IMR-90 (cell line): ENCODE results near the gene PLCB3. TPM values are rescaled to one million over a fixed set of nuclear protein-coding genes. Genes with fewer than 3 reads are reported as not detected.

ENCODE experiments used
- ATAC-seq: fragments of 200-7000 bp; cut with Tn5 transposase; 2 replicates; pipeline ENCODE4 v1.9.1; 2020; ENCODE audit warnings: low read depth, mild to moderate bottlenecking, moderate library complexity
- BruUV-seq: library from RNA; stranded (reverse); fragments of 400-500 nt; replicated peaks from 2 replicates; lab custom pipeline; 2021; lab: Mats Ljungman, UMichigan
- CTCF ChIA-PET: fragments of 300-600 bp; formaldehyde crosslinking; extraction: SDS; loops from one replicate; lab custom pipeline; 2021; ENCODE audit warnings: antibody characterized with exemption; lab: Yijun Ruan, JAX
- POLR2A ChIA-PET: fragments of 300-600 bp; sonication (Branson Sonifier 250); formaldehyde crosslinking; loops from one replicate; lab custom pipeline; 2022; ENCODE audit warnings: antibody characterized with exemption; ENCODE audit not compliant: unreplicated experiment; lab: Charles Lee
- DNase-seq: peaks from one replicate; pipeline ENCODE4 v3.0.0; 2013
- H2AFZ ChIP-seq: replicated peaks from 2 replicates; pipeline ENCODE3; 2013; ENCODE audit warnings: low read length, mild to moderate bottlenecking; ENCODE audit not compliant: poor library complexity
- H2AK5ac ChIP-seq: 2 replicates; pipeline ENCODE4 v1.6.1; 2013; ENCODE audit warnings: low read depth, low read length, inconsistent platforms
- H2AK9ac ChIP-seq: replicated peaks from 2 replicates; pipeline ENCODE3; 2013; ENCODE audit warnings: mild to moderate bottlenecking, low read depth, low read length, moderate library complexity; ENCODE audit not compliant: poor library complexity
- H2BK120ac ChIP-seq: 2 replicates; pipeline ENCODE4 v1.6.1; 2013; ENCODE audit warnings: low read depth, low read length, inconsistent platforms
- H2BK15ac ChIP-seq: 3 replicates; pipeline ENCODE4 v1.6.1; 2013; ENCODE audit warnings: low read depth, low read length, inconsistent platforms
- H2BK20ac ChIP-seq: 2 replicates; pipeline ENCODE4 v1.6.1; 2013; ENCODE audit warnings: low read depth, mild to moderate bottlenecking, inconsistent platforms, low read length, moderate library complexity
- H2BK5ac ChIP-seq: 2 replicates; pipeline ENCODE4 v1.6.1; 2013; ENCODE audit warnings: mild to moderate bottlenecking, low read depth, low read length, inconsistent platforms; ENCODE audit not compliant: poor library complexity, severe bottlenecking
- H3K14ac ChIP-seq: replicated peaks from 2 replicates; pipeline ENCODE4 v1.6.1; 2013; ENCODE audit warnings: low read depth, low read length, inconsistent platforms
- H3K18ac ChIP-seq: 2 replicates; pipeline ENCODE4 v1.6.1; 2013; ENCODE audit warnings: low read depth, low read length, control low read depth
- H3K23ac ChIP-seq: 2 replicates; pipeline ENCODE4 v1.6.1; 2013; ENCODE audit warnings: low read depth, low read length, inconsistent platforms
- H3K27ac ChIP-seq: 2 replicates; pipeline ENCODE4 v1.5.1; 2013; ENCODE audit warnings: mild to moderate bottlenecking, control low read depth, low read length; ENCODE audit not compliant: insufficient read depth
- H3K27me3 ChIP-seq: 2 replicates; pipeline ENCODE4 v1.6.1; 2013; ENCODE audit warnings: low read length; ENCODE audit not compliant: control insufficient read depth, insufficient read depth
- H3K36me3 ChIP-seq: 2 replicates; pipeline ENCODE4 v1.6.1; 2013; ENCODE audit warnings: low read length, mixed read lengths; ENCODE audit not compliant: control insufficient read depth, insufficient read depth
- H3K4ac ChIP-seq: 2 replicates; pipeline ENCODE4 v1.6.1; 2013; ENCODE audit warnings: low read depth, low read length, inconsistent platforms
- H3K4me1 ChIP-seq: 2 replicates; pipeline ENCODE4 v1.6.1; 2013; ENCODE audit warnings: low read length, mixed read lengths; ENCODE audit not compliant: control insufficient read depth, insufficient read depth
- H3K4me2 ChIP-seq: 2 replicates; pipeline ENCODE4 v1.6.1; 2013; ENCODE audit warnings: low read depth, mild to moderate bottlenecking, control low read depth, low read length, moderate library complexity
- H3K4me3 ChIP-seq: 2 replicates; pipeline ENCODE4 v1.5.1; 2013; ENCODE audit warnings: low read depth, mild to moderate bottlenecking, control low read depth, low read length, moderate library complexity; ENCODE audit not compliant: insufficient read depth
- H3K56ac ChIP-seq: 2 replicates; pipeline ENCODE4 v1.6.1; 2013; ENCODE audit warnings: low read length, inconsistent platforms; ENCODE audit not compliant: insufficient read depth; ENCODE audit errors: extremely low read depth
- H3K79me1 ChIP-seq, 2 experiments: 2 replicates each; pipeline ENCODE4 v1.6.1; 2013; ENCODE audit warnings: low read length in 2 of 2, inconsistent platforms in 1 of 2, low read depth in 1 of 2
- H3K9ac ChIP-seq: 2 replicates; pipeline ENCODE4 v1.6.1; 2013; ENCODE audit warnings: low read depth, low read length, control low read depth
- H3K9me1 ChIP-seq: 2 replicates; pipeline ENCODE4 v1.6.1; 2013; ENCODE audit warnings: low read length, inconsistent platforms; ENCODE audit not compliant: insufficient read depth
- H3K9me3 ChIP-seq: 2 replicates; pipeline ENCODE4 v1.6.1; 2013; ENCODE audit warnings: low read length; ENCODE audit not compliant: control insufficient read depth, insufficient read depth
- H4K20me1 ChIP-seq: 2 replicates; pipeline ENCODE4 v1.6.1; 2013; ENCODE audit warnings: low read length, inconsistent platforms; ENCODE audit not compliant: insufficient read depth
- H4K5ac ChIP-seq: 2 replicates; pipeline ENCODE4 v1.6.1; 2013; ENCODE audit warnings: mild to moderate bottlenecking, low read depth, low read length, control low read depth
- H4K8ac ChIP-seq, 2 experiments: 2 replicates each; pipeline ENCODE4 v1.6.1; 2013; ENCODE audit warnings: low read depth in 2 of 2, low read length in 2 of 2, control low read depth in 1 of 2, inconsistent platforms in 1 of 2
- H4K91ac ChIP-seq: 2 replicates; pipeline ENCODE4 v1.6.1; 2013; ENCODE audit warnings: low read depth, low read length, inconsistent platforms; ENCODE audit not compliant: insufficient read depth
- CHD1 ChIP-seq: IDR thresholded peaks from 2 replicates; pipeline ENCODE4 v1.6.1; 2012; ENCODE audit warnings: low read depth, low read length, improper control_type of control experiment
- CTCF ChIP-seq: conservative IDR thresholded peaks from 2 replicates; pipeline ENCODE4 v1.5.1; 2012; ENCODE audit warnings: mild to moderate bottlenecking, low read depth, low read length, improper control_type of control experiment
- ELK1 ChIP-seq: fragments of 150-350 bp; IDR thresholded peaks from 2 replicates; pipeline ENCODE4 v1.6.1; 2016; ENCODE audit warnings: low read depth, mild to moderate bottlenecking, low read length, moderate library complexity, borderline replicate concordance
- MXI1 ChIP-seq: IDR thresholded peaks from 2 replicates; pipeline ENCODE4 v1.6.1; 2012; ENCODE audit warnings: low read depth, mild to moderate bottlenecking, low read length, moderate library complexity, borderline replicate concordance
- NFE2L2 ChIP-seq: fragments of 150-350 bp; IDR thresholded peaks from 2 replicates; pipeline ENCODE4 v1.6.1; 2016; ENCODE audit warnings: low read depth, mild to moderate bottlenecking, low read length
- RFX5 ChIP-seq: IDR thresholded peaks from 2 replicates; pipeline ENCODE4 v1.8.0; 2012; ENCODE audit warnings: low read depth, mild to moderate bottlenecking, low read length, moderate library complexity
- whole genome bisulfite sequencing, 2 experiments: methylation state at CpG; one replicate each; pipeline versions ENCODE4 v1.1.5 to v1.1.7; 2013; ENCODE audit warnings: missing lambda C conversion rate in 2 of 2; ENCODE audit not compliant: insufficient read length in 1 of 2; ENCODE audit errors: extremely low coverage in 2 of 2; 5-methylcytosine and 5-hydroxymethylcytosine counted together
- dilution Hi-C: fragments of 300-500 bp; cut with HindIII; formaldehyde crosslinking; loops from one replicate; pipeline ENCODE4 v1.14.3; 2018; ENCODE audit warnings: low sequenced_read_pairs; ENCODE audit not compliant: unreplicated experiment
- in situ Hi-C: fragments of 300-500 bp; cut with MboI; formaldehyde crosslinking; loops from 3 replicates; pipeline ENCODE4 v1.14.3; 2019; ENCODE audit warnings: low sequenced_read_pairs, inconsistent platforms, mixed read lengths
- intact Hi-C: fragments of 100-400 bp; cut with micrococcal nuclease; formaldehyde crosslinking; loops from 2 replicates; pipeline ENCODE4 v1.10.0; 2022
- polyA plus RNA-seq, 3 experiments: library from polyadenylated mRNA; depleted of rRNA; stranded (reverse); fragments of >200 nt; gene quantifications; 2 replicates each; pipeline ENCODE4 v1.2.3, GENCODE V29; 2012; ENCODE audit warnings: low replicate concordance in 1 of 3
- total RNA-seq: library from RNA; depleted of rRNA; stranded (reverse); fragments of >200 nt; gene quantifications from 2 replicates; pipeline ENCODE4 v1.2.3, GENCODE V29; 2012

Gene PLCB3
- total and polyA plus RNA-seq, 2 of the 4 experiments (the other 2 are of a cell fraction) = 23.9 to 24.9 TPM

GRCh38 chr11:64290352-64291261 lies 39.3 kb downstream of the PLCB3 start (continued):
- no peak for TF ChIP-seq NFE2L2

GRCh38 chr11:64291262-64291751 lies 40.0 kb downstream of the PLCB3 start, which contains the start of gene KCNK4:
KCNK4 (plus strand) TSS chr11:64291302; CDS start chr11:64293019, 1,717 bp downstream.
- H2AFZ ChIP-seq = peak within 1 kb of the TSS; percentile 26
- no peak within 1 kb of the TSS for H3K4ac ChIP-seq
- peaks cover 5% of the 10 kb centered on the region; the same call in 1 of the 2 replicates for H4K20me1 ChIP-seq
- ATAC-seq (no peak; the same call in 1 of the 2 replicates), DNase-seq (no peak)
- BruUV-seq = no TSS peak
- no peak within 1 kb of the TSS for H3K23ac ChIP-seq
- no peak within 1 kb of the TSS for H3K9ac ChIP-seq
- no peak within 1 kb of the TSS for H2BK120ac ChIP-seq
- H3K27ac ChIP-seq = no peak within 1 kb of the TSS
- H4K5ac ChIP-seq = no peak within 1 kb of the TSS
- peaks cover 60% of the 10 kb centered on the region for H3K27me3 ChIP-seq
- 0% methylated on average over 6 of the region's 45 CpGs; no CpG with 5 or more reads in 1 of the 2 experiments for WGBS, 2 experiments
- H3K36me3 ChIP-seq = no peaks in the 10 kb centered on the region
- TF ChIP-seq MXI1 (no peak), CTCF (no peak), RFX5 (no peak), ELK1 (no peak), CHD1 (no peak)
- no peak within 1 kb of the TSS for H2AK5ac ChIP-seq
- ChIA-PET POLR2A (no interaction called here), CTCF (no interaction called here)
- in situ Hi-C loops = no loop called here
- no peak within 1 kb of the TSS for H2BK15ac ChIP-seq
- no peaks in the 10 kb centered on the region for H3K9me3 ChIP-seq
- intact Hi-C loops = no loop called here
- no peak within 1 kb of the TSS for H3K56ac ChIP-seq
- peak within 1 kb of the TSS; percentile 37 for H2AK9ac ChIP-seq
- peak within 1 kb of the TSS; percentile 45 for H3K4me2 ChIP-seq
- H3K4me3 ChIP-seq = peak within 1 kb of the TSS; percentile 24
- H3K9me1 ChIP-seq = no peaks in the 10 kb centered on the region; the same call in 1 of the 2 replicates
- H3K18ac ChIP-seq = no peak within 1 kb of the TSS
- dilution Hi-C loops = no loop called here
- no peak within 1 kb of the TSS for H2BK5ac ChIP-seq
- no peak within 1 kb of the TSS for H4K91ac ChIP-seq
- peaks cover 0 to 9% of the 10 kb centered on the region in 2 experiments; a peak in 2 of 4 replicates for H3K79me1 ChIP-seq
- no peak within 1 kb of the TSS for H3K14ac ChIP-seq
- peaks cover 6% of the 10 kb centered on the region; the same call in 1 of the 2 replicates for H3K4me1 ChIP-seq
- no peak within 1 kb of the TSS for H2BK20ac ChIP-seq
- H4K8ac ChIP-seq = no peak within 1 kb of the TSS
